PC-9 (cell line): ENCODE measurements around the gene RIOK3.

ENCODE experiments used
- CTCF ChIP-seq: fragments of 200-600 bp; sonication (generic); conservative IDR thresholded peaks from 2 replicates; pipeline ENCODE4 v1.6.1; 2017; ENCODE audit warnings: mixed run types, antibody characterized with exemption, mild to moderate bottlenecking, moderate library complexity
- EZH2 ChIP-seq: fragments of 200-600 bp; sonication (generic); IDR thresholded peaks from 2 replicates; pipeline ENCODE4 v1.8.0; 2017; ENCODE audit warnings: antibody characterized with exemption, low read depth

- TF ChIP-seq CTCF (no peak), EZH2 (no peak)
Observed at GRCh38 chr18:23501626-23502025, 48.5 kb downstream of the RIOK3 start.
